NCI-H82 (cell line): ENCODE data around the gene C15orf39.

Source experiments
- DNase-seq: peaks from one replicate; lab custom pipeline; 2025; lab: John Stamatoyannopoulos, UW

C15orf39 gene

GRCh38 chr15:75197062-75197630 is 4.5 kb upstream of the C15orf39 start:
- DNase-seq, result peak; percentile 45

GRCh38 chr15:75198560-75199356 is 2.9 kb upstream of the C15orf39 start:
- peak; percentile 68 for DNase-seq

- no peak for DNase-seq
Measured at GRCh38 chr15:75199357-75199940, 2.2 kb upstream of the C15orf39 start.

- no peak for DNase-seq
Measured at GRCh38 chr15:75200391-75200764, 1.3 kb upstream of the C15orf39 start.

GRCh38 chr15:75200765-75201615 is 692 bp upstream of the C15orf39 start:
- DNase-seq, result peak; percentile 48

- peak; percentile 74 for DNase-seq
Measured at GRCh38 chr15:75202251-75203016, 752 bp downstream of the C15orf39 start.

- DNase-seq, result peak; percentile 56
Measured at GRCh38 chr15:75203017-75203907, 1.6 kb downstream of the C15orf39 start.

GRCh38 chr15:75203908-75204263 is 2.2 kb downstream of the C15orf39 start:
- no peak for DNase-seq

- DNase-seq, result peak; percentile 98
Measured at GRCh38 chr15:75204340-75205063, 2.8 kb downstream of the C15orf39 start.

GRCh38 chr15:75205064-75205395 is 3.3 kb downstream of the C15orf39 start:
- no peak for DNase-seq

- no peak for DNase-seq
Measured at GRCh38 chr15:75206006-75206405, 4.3 kb downstream of the C15orf39 start.

GRCh38 chr15:75206803-75207617 is 5.3 kb downstream of the C15orf39 start:
- DNase-seq, result no peak

- DNase-seq, result no peak
Measured at GRCh38 chr15:75207618-75208500, 6.2 kb downstream of the C15orf39 start.

- no peak for DNase-seq
Measured at GRCh38 chr15:75208501-75209288, 7.0 kb downstream of the C15orf39 start.

- DNase-seq, result no peak
Measured at GRCh38 chr15:75209289-75209676, 7.6 kb downstream of the C15orf39 start.

- no peak for DNase-seq
Measured at GRCh38 chr15:75210811-75211230, 9.1 kb downstream of the C15orf39 start.

GRCh38 chr15:75211436-75212199 is 9.9 kb downstream of the C15orf39 start:
- DNase-seq, result no peak
